HG03066 (cell line): ENCODE results near the gene PITX3.

Experiments used
- ATAC-seq: cut with Tn5 transposase; IDR thresholded peaks from one replicate; pipeline ENCODE4 v1.9.1; 2021; ENCODE audit warnings: low read depth; ENCODE audit not compliant: unreplicated experiment

Gene PITX3

GRCh38 chr10:102241444-102242117, at the start of gene PITX3:
Gene PITX3 (minus strand): TSS chr10:102241512. CDS start chr10:102232080, 9,432 bp downstream.
- ATAC-seq = peak; percentile 33

- no peak for ATAC-seq
Observed at GRCh38 chr10:102289840-102290239, 48.5 kb upstream of the PITX3 start.

GRCh38 chr10:102289356-102289755, 48.0 kb upstream of the PITX3 start:
- ATAC-seq = no peak

- ATAC-seq = no peak
Observed at GRCh38 chr10:102287991-102288390, 46.7 kb upstream of the PITX3 start.

- no peak for ATAC-seq
Observed at GRCh38 chr10:102287538-102287937, 46.2 kb upstream of the PITX3 start.

- ATAC-seq = no peak
Observed at GRCh38 chr10:102286216-102286615, 44.9 kb upstream of the PITX3 start.

GRCh38 chr10:102285133-102285532, 43.8 kb upstream of the PITX3 start:
- ATAC-seq = no peak

- no peak for ATAC-seq
Observed at GRCh38 chr10:102284531-102284930, 43.2 kb upstream of the PITX3 start.

GRCh38 chr10:102283890-102284289, 42.6 kb upstream of the PITX3 start:
- no peak for ATAC-seq

GRCh38 chr10:102283488-102283887, 42.2 kb upstream of the PITX3 start:
- no peak for ATAC-seq

GRCh38 chr10:102281102-102281487, 39.8 kb upstream of the PITX3 start:
- ATAC-seq = no peak

GRCh38 chr10:102280397-102281101, 39.2 kb upstream of the PITX3 start:
- ATAC-seq = no peak

GRCh38 chr10:102279104-102279503, 37.8 kb upstream of the PITX3 start:
- ATAC-seq = no peak

GRCh38 chr10:102275343-102275742, 34.0 kb upstream of the PITX3 start:
- no peak for ATAC-seq

GRCh38 chr10:102274062-102274461, 32.8 kb upstream of the PITX3 start:
- ATAC-seq = no peak

- ATAC-seq = no peak
Observed at GRCh38 chr10:102269017-102269416, 27.7 kb upstream of the PITX3 start.

GRCh38 chr10:102268375-102268888, 27.1 kb upstream of the PITX3 start:
- no peak for ATAC-seq

GRCh38 chr10:102267748-102268147, 26.4 kb upstream of the PITX3 start:
- ATAC-seq = no peak

GRCh38 chr10:102266670-102267069, 25.4 kb upstream of the PITX3 start:
- ATAC-seq = no peak

- ATAC-seq = no peak
Observed at GRCh38 chr10:102264371-102264770, 23.1 kb upstream of the PITX3 start.

- ATAC-seq = no peak
Observed at GRCh38 chr10:102262744-102263370, 21.5 kb upstream of the PITX3 start.

GRCh38 chr10:102261842-102262241, 20.5 kb upstream of the PITX3 start:
- ATAC-seq = no peak
